ENCODE results near the gene LRRC3C.

Gene LRRC3C

GRCh38 chr17:39971076-39971603 lies 43.6 kb downstream of the LRRC3C start:
- H3K4me3 ChIP-seq (ENCODE audit: low read depth, low read length), result no peak overlapping the region
- no peak for TF ChIP-seq CTCF (IDR thresholded peaks at IDR 0.05; ENCODE audit: borderline replicate concordance, insufficient read depth, low read depth, low read length)

DNA sequence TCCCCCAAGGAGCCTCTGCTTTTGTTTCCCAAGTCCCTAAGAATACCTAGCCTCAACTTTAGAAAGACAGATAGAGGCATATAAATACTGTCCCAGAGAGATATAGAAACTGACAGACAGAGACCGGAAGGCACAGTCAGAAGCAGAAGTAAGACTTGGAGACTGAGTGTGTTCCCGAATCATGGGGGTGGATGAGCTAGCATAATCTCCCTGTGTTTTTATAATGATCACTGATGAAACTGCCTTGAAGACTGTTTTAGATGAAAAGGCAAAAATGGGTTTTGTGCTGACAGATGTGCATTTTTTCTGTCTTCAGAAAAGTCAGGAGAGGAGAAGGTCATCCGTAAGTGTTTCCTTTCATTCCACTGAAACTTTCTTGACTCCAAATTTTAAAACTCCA lies 44.7 kb downstream of the LRRC3C start:
- TF ChIP-seq CTCF (IDR thresholded peaks at IDR 0.05; ENCODE audit: borderline replicate concordance, insufficient read depth, low read depth, low read length), result no peak
- no peak overlapping the region for H3K4me3 ChIP-seq (ENCODE audit: low read depth, low read length)

GRCh38 chr17:39973496-39973895 lies 46.0 kb downstream of the LRRC3C start:
- no peak overlapping the region for H3K4me3 ChIP-seq (ENCODE audit: low read depth, low read length)
- no peak for TF ChIP-seq CTCF (IDR thresholded peaks at IDR 0.05; ENCODE audit: borderline replicate concordance, insufficient read depth, low read depth, low read length)

GRCh38 chr17:39974433-39974832 lies 46.9 kb downstream of the LRRC3C start:
- no peak for TF ChIP-seq CTCF (IDR thresholded peaks at IDR 0.05; ENCODE audit: borderline replicate concordance, insufficient read depth, low read depth, low read length)
- no peak overlapping the region for H3K4me3 ChIP-seq (ENCODE audit: low read depth, low read length)

DNA sequence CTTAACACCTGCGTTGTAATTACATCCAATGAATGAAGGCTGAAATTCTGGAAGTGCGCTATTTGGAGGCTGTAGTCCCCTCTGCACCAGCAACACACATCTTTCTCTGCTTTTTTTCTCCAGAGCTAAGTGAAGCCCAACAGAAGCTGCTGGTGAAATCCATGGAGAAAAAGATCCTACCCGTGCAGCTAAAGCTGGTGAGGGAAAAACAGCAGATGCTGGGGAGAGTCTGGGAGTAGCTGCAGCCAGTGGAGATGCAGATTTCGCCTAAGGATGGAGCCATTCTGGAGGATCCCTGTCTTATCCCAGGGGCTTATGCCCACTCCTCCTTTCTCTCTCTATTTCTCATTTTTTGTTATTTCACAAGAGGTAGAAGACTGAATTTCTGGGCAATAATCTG lies 48.3 kb downstream of the LRRC3C start:
- no peak for TF ChIP-seq CTCF (IDR thresholded peaks at IDR 0.05; ENCODE audit: borderline replicate concordance, insufficient read depth, low read depth, low read length)
- no peak overlapping the region for H3K4me3 ChIP-seq (ENCODE audit: low read depth, low read length)

DNA sequence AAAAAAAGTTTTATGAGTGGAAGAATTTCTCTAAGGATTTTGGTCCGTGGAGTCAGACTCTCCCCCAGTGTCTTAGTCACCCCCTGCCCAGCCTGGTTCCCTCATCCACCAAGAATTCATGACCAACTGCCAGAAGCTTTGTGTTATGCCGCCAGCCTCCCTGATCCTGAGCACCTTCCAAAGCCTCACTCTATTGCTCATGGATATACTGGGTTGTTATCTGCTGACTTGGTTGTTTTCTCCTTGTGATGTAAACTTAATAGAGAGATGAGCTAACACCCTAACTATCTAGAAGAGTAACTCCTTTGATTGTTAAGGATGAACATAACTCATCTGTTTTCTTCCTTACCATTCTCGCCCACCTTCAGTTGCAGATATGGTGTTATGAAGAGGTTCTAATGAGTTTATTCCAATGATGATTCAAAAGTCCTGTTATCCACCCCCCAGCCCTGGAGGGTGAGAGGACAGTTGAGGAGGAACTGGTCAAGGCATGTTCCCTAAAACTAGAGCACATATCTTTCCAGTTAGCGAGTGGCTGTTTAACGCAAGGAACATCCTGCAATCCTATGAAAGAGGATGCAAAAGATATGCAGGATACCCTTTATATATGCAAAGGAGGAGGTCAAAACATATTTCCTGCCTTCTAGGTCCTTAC lies 51.6 kb downstream of the LRRC3C start:
- TF ChIP-seq CTCF (IDR thresholded peaks at IDR 0.05; ENCODE audit: borderline replicate concordance, insufficient read depth, low read depth, low read length), result no peak
- no peak overlapping the region for H3K4me3 ChIP-seq (ENCODE audit: low read depth, low read length)

- peak overlapping the region; percentile 60 for H3K4me3 ChIP-seq (ENCODE audit: low read depth, low read length)
- peak; percentile 26; the same call in 1 of the 2 replicates for TF ChIP-seq CTCF (IDR thresholded peaks at IDR 0.05; ENCODE audit: borderline replicate concordance, insufficient read depth, low read depth, low read length)
These were observed 52.4 kb downstream of the LRRC3C start for GRCh38 chr17:39979893-39980350.

Data from GM12875 (cell line).